ENCODE data around the gene DNM1.
A peak's percentile ranks its signal among the peaks of the same experiment; 100 is the strongest.
"Not testable (repeated sequence)": the region's sequence is repeated elsewhere in the genome, so short reads cannot be mapped to it uniquely, and the experiment has no call there.

Gene DNM1

DNA sequence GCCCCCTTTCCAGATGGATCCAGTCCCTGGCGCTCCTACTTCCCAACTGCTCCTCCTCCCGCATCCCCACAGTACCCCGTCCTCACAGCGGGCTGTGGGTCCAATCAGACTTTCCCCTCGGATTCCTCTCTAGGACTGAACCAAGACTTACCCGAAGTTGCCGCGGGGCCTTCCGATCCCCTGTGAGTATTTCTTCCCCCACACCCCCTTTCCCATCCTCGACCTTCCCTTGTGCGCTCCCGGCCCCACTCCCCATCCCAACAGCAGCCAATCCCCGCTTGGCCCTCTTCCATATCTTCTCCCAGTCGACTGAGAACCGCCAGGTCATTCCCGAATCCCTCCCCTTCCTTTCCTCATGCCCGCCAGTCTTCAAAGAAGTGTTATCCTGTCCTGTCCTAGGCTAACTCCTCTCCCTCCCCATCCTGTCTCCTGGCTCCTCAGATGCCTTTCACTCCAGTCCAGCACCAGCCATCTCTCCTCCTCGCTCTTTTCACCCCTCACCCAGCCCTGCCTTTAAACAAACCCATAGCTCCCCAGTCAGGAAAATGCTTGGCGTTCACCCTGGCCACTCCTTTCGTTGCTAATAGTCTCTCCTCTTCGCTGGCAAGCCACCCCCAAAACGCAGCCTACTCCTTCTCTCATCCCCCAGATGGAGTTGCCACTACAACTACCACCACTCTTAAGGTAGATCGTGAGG is 73.5 kb downstream of the DNM1 start:
- peak; percentile 42 for DNase-seq (ENCODE audit: low spot score)

GRCh38 chr9:128279088-128280073 is 76.2 kb downstream of the DNM1 start:
- not testable (repeated sequence) for DNase-seq (ENCODE audit: low spot score)

GRCh38 chr9:128280084-128280622 is 77.0 kb downstream of the DNM1 start:
- no peak for DNase-seq (ENCODE audit: low spot score)

GRCh38 chr9:128282500-128282899 is 79.3 kb downstream of the DNM1 start:
- DNase-seq (ENCODE audit: low spot score), result no peak

GRCh38 chr9:128285033-128285784 is 82.0 kb downstream of the DNM1 start:
- no peak for DNase-seq (ENCODE audit: low spot score)

DNA sequence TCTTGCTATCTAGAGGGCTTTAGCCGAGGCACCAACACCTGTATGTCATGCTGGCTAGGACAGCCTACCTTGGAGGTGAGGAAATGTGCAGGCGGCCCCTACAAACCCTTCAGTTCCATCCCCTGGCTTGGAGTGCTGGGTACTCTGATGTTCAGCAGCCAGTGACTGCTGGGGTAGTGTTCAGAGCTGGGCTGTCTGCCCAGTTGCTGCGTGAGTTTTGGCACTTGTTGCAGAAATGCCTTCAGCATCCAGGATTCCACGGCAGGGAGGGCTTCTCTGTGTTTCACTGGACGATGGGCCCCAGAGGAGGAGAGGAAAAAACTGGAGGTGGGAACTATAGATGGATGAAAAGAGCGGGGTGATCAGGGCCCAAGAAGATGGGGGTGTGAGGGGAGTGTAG is 83.3 kb downstream of the DNM1 start:
- no peak for DNase-seq (ENCODE audit: low spot score)

GRCh38 chr9:128288273-128289004 is 85.3 kb downstream of the DNM1 start:
- DNase-seq (ENCODE audit: low spot score), result no peak

GRCh38 chr9:128292009-128292408 is 88.8 kb downstream of the DNM1 start:
- no peak for DNase-seq (ENCODE audit: low spot score)

DNA sequence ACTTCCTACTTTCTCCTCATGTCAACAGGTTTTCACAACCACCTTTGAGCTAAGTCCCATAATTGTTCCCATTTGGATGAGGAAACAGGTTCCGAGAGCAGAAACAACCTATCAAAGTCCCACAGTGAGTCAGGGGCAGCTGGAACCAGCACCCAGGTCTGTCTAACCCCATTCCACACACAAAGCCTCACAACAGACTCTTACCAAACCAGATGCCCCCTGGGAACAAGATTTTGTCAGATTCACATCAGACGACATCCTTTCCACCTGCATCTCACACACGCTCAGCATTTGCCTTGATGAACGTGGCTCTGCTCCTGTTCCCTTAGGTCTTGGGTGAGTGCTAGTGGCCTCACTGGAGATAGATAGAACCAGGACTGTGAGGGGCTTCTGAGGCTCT is 89.9 kb downstream of the DNM1 start:
- DNase-seq (ENCODE audit: low spot score), result no peak

DNA sequence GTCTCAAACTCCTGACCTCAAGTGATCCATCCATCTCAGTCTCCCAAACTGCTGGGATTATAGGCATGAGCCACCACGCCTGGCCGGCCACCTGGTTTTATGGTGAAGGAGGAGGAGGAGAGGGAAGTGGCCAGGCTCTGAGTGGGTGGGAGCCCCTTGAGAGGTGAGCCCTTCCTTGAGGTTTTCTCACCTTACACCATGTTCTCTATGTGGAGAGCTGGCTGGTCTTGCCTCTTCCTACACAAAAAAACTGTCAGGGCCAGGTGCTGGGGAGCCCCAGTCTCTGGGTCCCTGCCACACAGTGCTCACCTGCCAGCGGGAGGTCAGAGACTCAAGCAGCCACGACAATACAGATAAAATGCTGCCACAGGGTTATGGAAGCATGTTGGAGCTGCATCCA is 91.0 kb downstream of the DNM1 start:
- DNase-seq (ENCODE audit: low spot score), result no peak

- no peak for DNase-seq (ENCODE audit: low spot score)
Observed at GRCh38 chr9:128296340-128297220, 93.4 kb downstream of the DNM1 start.

- DNase-seq (ENCODE audit: low spot score), result no peak
Observed at GRCh38 chr9:128297221-128297773, 94.1 kb downstream of the DNM1 start.

DNA sequence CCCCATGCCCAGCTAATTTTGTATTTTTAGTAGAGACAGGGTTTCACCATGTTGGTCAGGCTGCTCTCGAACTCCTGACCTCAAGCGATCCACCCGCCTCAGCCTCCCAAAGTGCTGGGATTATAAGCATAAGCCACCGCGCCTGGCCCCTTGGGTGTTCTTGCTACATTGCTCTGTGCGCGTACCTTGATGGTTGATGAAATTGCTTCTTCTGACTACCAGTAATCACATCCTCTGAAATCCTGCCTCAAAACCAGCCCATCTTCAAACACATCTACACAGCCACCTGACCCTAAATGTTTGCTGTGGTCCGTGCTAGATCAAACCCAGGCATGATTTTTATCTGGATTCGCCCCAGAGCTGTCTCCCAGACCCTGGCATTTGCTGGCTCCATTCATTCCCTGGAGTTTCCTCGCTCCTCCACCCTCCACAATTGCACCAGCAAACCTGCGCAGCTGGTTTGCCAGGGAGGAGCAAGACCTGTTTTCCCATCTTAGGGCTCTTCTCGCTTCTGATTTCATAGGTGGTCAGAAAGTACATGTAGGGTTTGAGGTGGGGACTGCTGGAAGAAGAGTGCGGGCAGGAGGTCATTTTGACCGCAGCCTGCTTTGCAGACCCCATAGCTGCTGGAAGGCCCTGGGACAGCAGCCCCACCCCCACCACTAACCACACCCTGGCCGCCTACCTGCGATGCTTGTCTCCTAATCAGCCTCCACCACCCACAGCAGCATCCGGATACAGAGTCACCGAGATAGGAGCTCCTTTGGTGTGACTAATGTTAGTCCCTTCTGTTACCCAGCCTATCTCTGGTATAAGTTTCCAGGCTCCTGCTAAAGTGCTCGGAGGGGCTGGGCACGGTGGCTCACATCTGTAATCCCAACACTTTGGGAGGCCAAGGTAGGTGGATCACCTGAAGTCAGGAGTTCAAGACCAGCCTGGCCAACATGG is 95.6 kb downstream of the DNM1 start:
- no peak for DNase-seq (ENCODE audit: low spot score)

DNA sequence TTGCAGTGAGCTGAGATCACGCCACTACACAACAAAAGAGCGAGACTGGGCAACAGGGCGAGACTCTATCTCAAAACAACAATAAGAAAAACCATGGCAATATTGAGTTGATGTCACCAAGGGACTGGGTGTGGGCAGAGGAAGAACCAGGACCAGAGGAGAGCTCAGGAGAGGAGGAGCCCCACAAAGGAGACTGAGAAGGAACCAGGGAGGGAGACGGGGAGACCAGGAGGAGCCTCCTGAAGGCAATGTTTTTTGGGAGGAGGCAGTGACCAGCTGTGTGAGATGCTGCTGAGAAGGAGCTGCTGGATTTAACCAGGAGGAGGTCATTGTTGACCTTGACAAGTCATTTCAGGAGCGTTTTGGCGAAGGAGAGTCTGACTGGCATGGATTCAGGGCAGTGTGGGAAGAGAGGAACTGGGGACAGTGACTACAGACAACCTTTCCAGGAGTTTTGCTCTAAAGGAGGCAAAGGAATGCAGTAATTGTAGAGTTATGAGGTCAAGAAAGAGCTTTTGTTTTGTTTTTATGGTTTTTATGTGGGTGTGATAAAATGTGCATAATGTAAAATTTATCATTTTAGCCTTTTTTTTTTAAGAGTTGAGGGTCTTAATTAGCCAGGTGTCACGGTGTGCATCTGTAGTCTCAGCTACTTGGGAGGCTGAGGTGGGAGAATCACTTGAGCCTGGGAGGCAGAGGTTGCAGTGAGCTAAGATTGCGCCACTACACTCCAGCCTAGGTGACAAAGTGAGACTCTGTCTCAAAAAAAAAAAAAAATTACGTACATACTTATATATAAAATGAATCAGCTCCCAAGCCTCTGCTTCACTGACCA is 101.2 kb downstream of the DNM1 start:
- DNase-seq (ENCODE audit: low spot score), result no peak
